Measurements from ENCODE around the gene JCAD. TPM values are rescaled to one million over a fixed set of nuclear protein-coding genes. Genes with fewer than 3 reads are reported as not detected.
"Not testable (repeated sequence)": the region's sequence is repeated elsewhere in the genome, so short reads cannot be mapped to it uniquely, and the experiment has no call there.

The JCAD gene
- total RNA-seq: under 1 TPM; 0.02 TPM

- CTCF ChIA-PET: no interaction called here
Observed at GRCh38 chr10:30059209-30060107, at the start of gene JCAD. Gene JCAD, minus strand, starts transcription at chr10:30059586. Its CDS starts 11,774 bp downstream, at chr10:30047812.

DNA sequence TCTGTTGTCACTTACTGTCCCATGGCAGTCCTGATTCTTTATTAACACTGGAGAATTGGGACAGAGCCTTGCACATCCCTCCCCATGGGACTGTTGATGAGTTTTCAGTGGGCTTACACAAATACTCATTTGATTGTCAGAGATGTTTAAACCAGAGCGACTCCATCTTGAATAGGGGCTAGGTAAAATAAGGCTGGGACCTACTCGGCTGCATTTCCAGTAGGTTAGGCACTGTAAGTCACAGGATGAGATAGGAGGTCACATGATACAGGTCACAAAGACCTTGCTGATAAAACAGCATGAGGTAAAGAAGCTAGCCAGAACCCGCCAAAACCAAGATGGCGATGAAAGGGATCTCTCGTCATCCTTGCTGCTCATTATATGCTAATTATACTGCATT lies 47.6 kb upstream of the JCAD start:
- ChIA-PET CTCF (no interaction called here), POLR2A (no interaction called here)

More at GRCh38 chr10:30059209-30060107, at the start of gene JCAD:
- POLR2A ChIA-PET: no interaction called here

GRCh38 chr10:30103595-30104320 lies 44.4 kb upstream of the JCAD start:
- ChIA-PET CTCF (no interaction called here), POLR2A (no interaction called here)

DNA sequence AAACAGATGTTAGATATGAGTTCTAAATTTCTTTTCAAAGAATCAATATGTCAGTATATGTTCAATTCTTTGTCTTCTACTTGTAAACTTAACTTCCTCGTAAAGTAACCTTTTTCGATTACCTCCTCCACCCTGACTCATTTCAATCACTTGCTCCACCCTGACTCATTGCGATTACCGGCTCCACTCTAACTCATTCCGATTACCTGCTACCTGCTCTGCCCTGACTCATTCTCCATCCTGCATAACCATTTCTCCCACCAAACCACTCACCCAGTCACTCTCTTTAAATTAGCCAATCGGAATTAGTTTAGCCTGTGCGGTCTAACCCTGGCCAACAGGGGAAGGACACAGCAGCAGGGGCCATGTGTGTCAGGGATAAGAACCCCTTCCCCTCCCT lies 40.3 kb upstream of the JCAD start:
- CTCF ChIA-PET, POLR2A ChIA-PET: not testable (repeated sequence)

DNA sequence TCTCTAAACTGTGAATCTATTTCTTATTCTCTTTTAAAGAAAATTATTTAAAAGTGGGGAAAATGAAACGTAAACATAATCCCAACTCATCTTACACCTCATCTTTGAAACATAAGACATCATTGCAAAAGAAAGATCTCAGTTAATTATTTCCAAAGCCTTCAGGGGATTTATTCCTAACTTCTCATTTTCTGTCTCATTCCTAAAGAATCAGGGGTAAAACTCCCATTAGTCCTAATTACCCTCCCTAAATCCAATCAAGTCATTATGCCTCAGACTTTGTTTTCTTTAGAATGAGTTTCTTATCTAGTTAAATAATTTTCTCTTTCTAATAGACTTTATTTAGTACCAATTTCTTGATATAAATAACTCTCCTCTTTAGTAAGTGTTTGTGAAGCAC lies 39.7 kb upstream of the JCAD start:
- ChIA-PET CTCF (no interaction called here), POLR2A (no interaction called here)

DNA sequence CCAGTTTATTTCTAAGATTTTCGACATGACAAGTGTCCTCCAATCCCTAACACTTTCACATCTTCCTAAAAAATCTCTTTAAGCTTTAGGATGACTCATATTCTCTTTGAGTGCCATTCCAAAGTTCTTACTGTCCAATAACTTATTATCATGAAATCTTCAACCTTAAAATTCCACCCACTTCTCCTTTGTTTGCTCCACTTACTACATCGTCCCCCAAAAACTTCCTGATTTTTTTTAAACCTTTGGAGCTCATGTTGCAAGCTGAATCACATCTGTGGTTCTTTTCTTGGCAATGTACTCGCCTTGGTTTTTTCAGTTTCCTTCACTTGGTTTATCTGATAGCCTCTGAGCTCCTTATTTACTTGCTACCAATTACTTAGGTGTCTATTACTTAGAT lies 39.2 kb upstream of the JCAD start:
- POLR2A ChIA-PET: no interaction called here
- CTCF ChIA-PET: no interaction called here

GRCh38 chr10:30096564-30096963 lies 37.2 kb upstream of the JCAD start:
- ChIA-PET POLR2A (no interaction called here), CTCF (interaction anchor here (1.1 kb wide), 1 partner anchor 97 kb away, joined by 3 read pairs; no protein-coding TSS in a partner anchor)

DNA sequence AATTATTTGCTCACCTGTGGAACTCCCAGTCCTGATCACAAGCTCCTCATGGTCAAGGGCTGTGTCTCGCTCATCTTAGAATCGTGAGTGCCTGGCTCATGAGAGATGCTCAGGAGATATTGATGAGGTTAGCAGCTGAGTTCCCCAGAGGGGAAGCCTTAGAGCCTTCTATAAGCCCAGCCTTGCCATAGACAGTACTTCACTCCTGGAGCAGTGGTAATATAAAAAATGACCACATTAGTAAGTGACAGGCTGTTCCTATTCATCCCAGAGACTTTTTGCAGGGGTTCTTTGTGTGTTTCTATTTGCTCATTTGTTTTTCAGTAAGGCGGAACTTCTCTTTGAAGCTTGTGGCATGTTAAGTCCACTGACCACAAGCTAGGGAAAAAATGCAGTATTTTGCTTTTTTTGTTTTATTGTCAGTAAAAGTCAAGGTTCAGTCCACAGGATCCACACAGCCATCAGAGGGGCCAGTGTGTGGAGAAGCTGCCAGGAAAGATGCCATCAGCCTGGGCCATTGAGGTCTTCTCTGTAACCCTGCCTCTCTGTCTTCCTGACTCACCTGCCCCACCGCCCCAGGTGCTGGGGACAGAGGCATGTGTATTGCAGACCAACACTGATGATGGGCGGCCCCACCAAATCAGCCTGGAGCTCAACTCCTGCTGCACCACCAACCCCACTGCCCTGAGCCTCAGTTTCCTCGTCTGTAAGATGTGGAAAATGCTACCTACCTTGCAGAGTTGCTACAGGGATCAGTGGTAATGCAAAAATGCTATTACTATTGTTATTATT lies 36.4 kb upstream of the JCAD start:
- ChIA-PET CTCF (interaction anchor here (1.1 kb wide), 1 partner anchor 96 kb away, joined by 3 read pairs; no protein-coding TSS in a partner anchor), POLR2A (no interaction called here)

GRCh38 chr10:30094601-30095000 lies 35.2 kb upstream of the JCAD start:
- POLR2A ChIA-PET: no interaction called here
- CTCF ChIA-PET: no interaction called here

GRCh38 chr10:30093303-30093950 lies 34.0 kb upstream of the JCAD start:
- POLR2A ChIA-PET: no interaction called here
- CTCF ChIA-PET: interaction anchor here (1.3 kb wide), 1 partner anchor 95 kb away, joined by 3 read pairs; no protein-coding TSS in a partner anchor

GRCh38 chr10:30092151-30092790 lies 32.9 kb upstream of the JCAD start:
- CTCF ChIA-PET: interaction anchor here (1.3 kb wide), 1 partner anchor 94 kb away, joined by 3 read pairs; no protein-coding TSS in a partner anchor

DNA sequence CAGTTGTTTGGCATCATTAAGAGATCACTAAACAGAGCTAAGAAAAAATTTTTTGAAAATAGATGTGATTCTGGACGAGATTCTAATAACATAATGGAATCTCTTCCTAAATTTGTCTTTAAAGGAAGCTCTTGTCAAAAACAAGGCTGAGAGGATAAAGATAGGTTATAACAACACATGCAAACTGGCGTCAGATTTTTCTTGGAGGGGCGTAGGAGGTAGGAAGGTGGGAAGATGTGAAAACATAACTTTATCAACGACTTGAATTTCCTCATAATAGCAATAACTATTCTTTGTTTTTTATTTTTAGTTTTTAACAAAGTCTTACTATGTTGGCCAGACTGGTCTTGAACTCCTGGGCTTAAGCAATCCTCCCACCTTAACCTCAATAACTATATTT lies 31.8 kb upstream of the JCAD start:
- ChIA-PET POLR2A (no interaction called here), CTCF (no interaction called here)

More at GRCh38 chr10:30092151-30092790, 32.9 kb upstream of the JCAD start:
- POLR2A ChIA-PET: no interaction called here

- ChIA-PET POLR2A (no interaction called here), CTCF (no interaction called here)
Observed at GRCh38 chr10:30088178-30088577, 28.8 kb upstream of the JCAD start.

- CTCF ChIA-PET: no interaction called here
Observed at GRCh38 chr10:30083934-30084333, 24.5 kb upstream of the JCAD start.

DNA sequence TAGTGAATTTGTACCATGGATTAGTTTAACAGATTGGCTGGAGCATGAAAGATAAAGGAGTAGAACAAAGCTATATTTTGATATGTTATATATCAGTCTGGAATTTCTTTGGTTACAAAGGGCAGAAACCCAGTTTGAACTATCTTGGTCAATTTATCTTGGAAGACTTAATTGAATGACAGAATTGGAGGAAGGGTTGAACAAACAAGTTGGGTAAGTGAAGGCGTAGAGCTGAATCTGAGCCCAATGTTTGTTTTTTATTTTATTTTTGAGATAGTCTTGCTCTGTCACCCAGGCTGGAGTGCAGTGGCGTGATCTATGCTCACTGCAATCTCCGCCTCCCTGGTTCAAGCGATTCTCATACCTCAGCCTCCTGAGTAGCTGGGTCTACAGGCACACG lies 21.8 kb upstream of the JCAD start:
- CTCF ChIA-PET: no interaction called here
- POLR2A ChIA-PET: no interaction called here

More at GRCh38 chr10:30083934-30084333, 24.5 kb upstream of the JCAD start:
- POLR2A ChIA-PET: no interaction called here

- ChIA-PET CTCF (no interaction called here), POLR2A (no interaction called here)
Observed at GRCh38 chr10:30080161-30080560, 20.8 kb upstream of the JCAD start.

- ChIA-PET POLR2A (no interaction called here), CTCF (no interaction called here)
Observed at GRCh38 chr10:30079408-30079807, 20.0 kb upstream of the JCAD start.

- POLR2A ChIA-PET: no interaction called here
- CTCF ChIA-PET: no interaction called here
Observed at GRCh38 chr10:30075481-30075880, 16.1 kb upstream of the JCAD start.

- CTCF ChIA-PET: no interaction called here
- POLR2A ChIA-PET: no interaction called here
Observed at GRCh38 chr10:30074933-30075332, 15.5 kb upstream of the JCAD start.
